Brain microvascular endothelial cell (primary cell): Measurements from ENCODE around the gene SPATA22.
A peak's percentile ranks its signal among the peaks of the same experiment; 100 is the strongest.
"Not testable (repeated sequence)": the region's sequence is repeated elsewhere in the genome, so short reads cannot be mapped to it uniquely, and the experiment has no call there.

Experiments used
- DNase-seq: peaks from one replicate; pipeline ENCODE4 v3.0.0-alpha.2; 2020
- H3K27ac ChIP-seq: fragments of 250-450 bp; sonication (Bioruptor Pico); 2 replicates; pipeline ENCODE4 v1.5.1; 2020; ENCODE audit warnings: mild to moderate bottlenecking, moderate library complexity
- H3K27me3 ChIP-seq: fragments of 250-450 bp; sonication (Bioruptor Pico); replicated peaks from 2 replicates; pipeline ENCODE4 v1.5.1; 2020; ENCODE audit warnings: mild to moderate bottlenecking
- H3K36me3 ChIP-seq: fragments of 250-450 bp; sonication (Bioruptor Pico); replicated peaks from 2 replicates; pipeline ENCODE4 v1.5.1; 2020; ENCODE audit warnings: mild to moderate bottlenecking
- H3K4me3 ChIP-seq: 2 replicates; pipeline ENCODE4 v1.5.1; 2011; ENCODE audit warnings: low read depth, mild to moderate bottlenecking, control low read depth, low read length, moderate library complexity
- in situ Hi-C: cut with HindIII; loops from 2 replicates; pipeline ENCODE4 v1.10.0; 2017; ENCODE audit warnings: low sequenced_read_pairs, low pct_ligation_motif_present
- TF ChIP-seq, protein P1 (sequence below): IDR thresholded peaks from 2 replicates; pipeline ENCODE4 v1.5.1; 2011; ENCODE audit warnings: low read depth, mild to moderate bottlenecking, moderate library complexity, low read length, control low read depth, inconsistent platforms; ENCODE audit errors: missing control alignments

The SPATA22 gene, protein sequence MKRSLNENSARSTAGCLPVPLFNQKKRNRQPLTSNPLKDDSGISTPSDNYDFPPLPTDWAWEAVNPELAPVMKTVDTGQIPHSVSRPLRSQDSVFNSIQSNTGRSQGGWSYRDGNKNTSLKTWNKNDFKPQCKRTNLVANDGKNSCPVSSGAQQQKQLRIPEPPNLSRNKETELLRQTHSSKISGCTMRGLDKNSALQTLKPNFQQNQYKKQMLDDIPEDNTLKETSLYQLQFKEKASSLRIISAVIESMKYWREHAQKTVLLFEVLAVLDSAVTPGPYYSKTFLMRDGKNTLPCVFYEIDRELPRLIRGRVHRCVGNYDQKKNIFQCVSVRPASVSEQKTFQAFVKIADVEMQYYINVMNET

DNA sequence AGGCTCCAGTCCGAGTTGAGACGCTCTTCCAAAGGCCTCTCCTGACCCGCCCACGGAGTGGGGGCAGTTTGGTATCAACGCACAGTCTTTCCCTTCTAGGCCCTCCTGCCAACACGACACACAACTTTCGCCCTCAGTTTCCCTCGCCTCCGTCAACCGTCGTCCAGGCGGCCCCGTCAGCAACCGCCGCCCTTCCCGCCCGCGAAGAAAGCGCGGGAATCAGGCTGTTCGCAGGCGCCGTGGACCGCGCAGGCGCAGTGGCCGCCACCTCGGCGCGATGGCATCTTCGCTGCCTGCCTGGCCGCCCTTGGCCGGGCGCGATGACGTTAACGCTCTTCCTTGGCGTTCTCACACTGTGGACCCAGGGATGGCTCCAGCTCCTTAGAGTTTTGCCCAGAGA is at the start of gene SPATA22:
TSS of gene SPATA22 (minus strand) at position 221 of the 400 bp plus-strand sequence. CDS start 2,494 bp downstream, outside the sequence.
- Histone ChIP-seq H3K27ac (no peak within 1 kb of the TSS), H3K27me3 (no peaks in the 10 kb centered on the region), H3K36me3 (no peaks in the 10 kb centered on the region), H3K4me3 (no peak within 1 kb of the TSS)
- TF ChIP-seq, protein P1, sequence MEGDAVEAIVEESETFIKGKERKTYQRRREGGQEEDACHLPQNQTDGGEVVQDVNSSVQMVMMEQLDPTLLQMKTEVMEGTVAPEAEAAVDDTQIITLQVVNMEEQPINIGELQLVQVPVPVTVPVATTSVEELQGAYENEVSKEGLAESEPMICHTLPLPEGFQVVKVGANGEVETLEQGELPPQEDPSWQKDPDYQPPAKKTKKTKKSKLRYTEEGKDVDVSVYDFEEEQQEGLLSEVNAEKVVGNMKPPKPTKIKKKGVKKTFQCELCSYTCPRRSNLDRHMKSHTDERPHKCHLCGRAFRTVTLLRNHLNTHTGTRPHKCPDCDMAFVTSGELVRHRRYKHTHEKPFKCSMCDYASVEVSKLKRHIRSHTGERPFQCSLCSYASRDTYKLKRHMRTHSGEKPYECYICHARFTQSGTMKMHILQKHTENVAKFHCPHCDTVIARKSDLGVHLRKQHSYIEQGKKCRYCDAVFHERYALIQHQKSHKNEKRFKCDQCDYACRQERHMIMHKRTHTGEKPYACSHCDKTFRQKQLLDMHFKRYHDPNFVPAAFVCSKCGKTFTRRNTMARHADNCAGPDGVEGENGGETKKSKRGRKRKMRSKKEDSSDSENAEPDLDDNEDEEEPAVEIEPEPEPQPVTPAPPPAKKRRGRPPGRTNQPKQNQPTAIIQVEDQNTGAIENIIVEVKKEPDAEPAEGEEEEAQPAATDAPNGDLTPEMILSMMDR: no peak
- no peak for DNase-seq
- in situ Hi-C loops: no loop called here

DNA sequence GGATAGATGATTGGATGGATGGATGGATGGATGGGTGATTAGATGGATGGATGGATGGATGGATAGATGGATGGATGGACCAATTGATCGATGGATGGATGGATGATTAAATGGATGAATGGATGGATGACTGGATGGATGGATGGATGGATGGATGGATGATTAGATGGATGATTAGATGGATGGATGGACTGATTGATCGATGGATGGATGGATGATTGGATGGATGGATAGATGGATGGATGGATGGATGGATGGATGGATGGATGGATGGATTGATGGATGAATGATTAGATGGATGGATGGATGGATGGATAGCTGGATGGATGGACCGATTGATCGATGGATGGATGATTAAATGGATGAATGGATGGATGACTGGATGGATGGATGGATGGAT is 47.9 kb upstream of the SPATA22 start:
- H3K27ac ChIP-seq, H3K4me3 ChIP-seq, DNase-seq, H3K36me3 ChIP-seq, H3K27me3 ChIP-seq, in situ Hi-C loops: not testable (repeated sequence)

DNA sequence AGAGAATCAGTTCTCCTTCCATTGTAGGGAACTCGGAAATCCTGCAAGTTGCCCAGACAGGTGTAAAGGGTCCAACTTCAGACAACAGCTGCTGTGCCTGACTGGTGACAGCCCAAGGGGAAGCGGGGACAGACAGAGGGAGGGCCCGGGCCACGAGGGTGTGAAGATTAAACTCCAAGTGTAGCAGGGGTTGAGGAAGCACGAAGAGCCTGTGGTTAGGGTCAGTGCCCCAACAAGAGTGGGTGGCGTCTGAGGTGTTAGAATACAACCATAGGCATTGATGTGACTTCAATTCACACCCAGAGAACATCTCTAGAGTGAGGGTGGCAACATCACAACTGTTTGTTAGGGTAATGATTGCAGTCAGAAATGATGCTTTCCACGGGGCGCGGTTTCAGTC is 43.3 kb upstream of the SPATA22 start:
- H3K4me3 ChIP-seq: no peak overlapping the region
- in situ Hi-C loops: no loop called here
- TF ChIP-seq, protein P1: no peak
- no peak for DNase-seq
- no peak overlapping the region for H3K27ac ChIP-seq
- H3K36me3 ChIP-seq: no peaks in the 10 kb centered on the region
- H3K27me3 ChIP-seq: no peaks in the 10 kb centered on the region

DNA sequence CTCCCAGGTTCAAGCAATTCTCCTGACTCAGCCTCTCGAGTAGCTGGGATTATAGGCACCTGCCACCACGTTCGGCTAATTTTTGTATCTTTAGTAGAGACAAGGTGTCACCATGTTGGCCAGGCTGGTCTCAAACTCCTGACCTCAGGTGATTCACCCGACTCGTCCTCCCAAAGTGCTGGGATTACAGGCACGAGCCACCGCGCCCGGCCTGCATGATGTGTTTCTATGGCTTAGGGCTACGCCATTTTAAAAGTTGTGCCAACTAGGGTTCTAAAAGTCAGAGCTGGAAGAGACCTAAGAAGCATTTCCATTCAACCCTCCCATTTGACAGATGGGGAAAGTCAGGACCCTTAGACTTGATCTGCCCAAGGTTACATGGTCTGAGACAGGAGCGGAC is 42.5 kb upstream of the SPATA22 start:
- H3K27me3 ChIP-seq, DNase-seq, in situ Hi-C loops, H3K27ac ChIP-seq, H3K4me3 ChIP-seq, H3K36me3 ChIP-seq: not testable (repeated sequence)

DNA sequence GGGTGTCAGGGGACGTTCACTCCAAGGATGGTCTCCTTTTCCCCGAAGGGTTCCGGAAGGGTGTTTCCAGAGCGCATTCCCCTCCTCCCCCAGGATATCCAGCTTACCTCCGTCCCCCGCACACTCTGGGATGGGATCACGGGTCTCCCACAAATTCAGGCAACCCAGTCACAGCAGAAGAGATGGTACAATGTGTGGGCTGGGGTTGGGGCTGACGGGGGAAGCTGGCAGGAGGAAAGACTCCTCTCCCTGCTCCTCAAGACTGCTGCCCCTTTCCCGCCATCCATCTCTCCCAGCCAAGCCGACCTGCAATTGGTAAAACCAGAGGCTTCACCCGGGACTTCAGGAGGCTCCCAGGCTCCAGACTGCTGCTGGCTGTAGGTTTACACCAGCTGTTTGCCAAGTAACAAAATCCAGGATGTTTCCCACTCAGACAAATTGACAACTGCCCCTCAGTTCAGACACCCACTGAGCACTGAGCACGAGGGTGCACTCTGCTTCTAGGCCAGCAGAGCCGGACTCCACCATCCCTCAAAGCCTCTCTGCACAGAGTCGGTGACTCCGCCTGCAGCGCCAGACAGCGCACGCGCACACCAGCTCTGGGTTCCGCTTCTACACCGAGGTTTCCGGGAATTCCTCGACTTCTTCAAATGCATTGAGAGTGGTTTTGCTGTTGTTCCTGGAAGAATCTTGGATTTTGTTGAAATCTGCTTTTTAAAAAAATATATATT is 41.9 kb upstream of the SPATA22 start:
- Histone ChIP-seq H3K27me3 (no peaks in the 10 kb centered on the region), H3K27ac (no peak overlapping the region), H3K36me3 (no peaks in the 10 kb centered on the region), H3K4me3 (peak overlapping the region; percentile 2)
- no peak for DNase-seq
- in situ Hi-C loops: no loop called here
- TF ChIP-seq, protein P1: no peak

DNA sequence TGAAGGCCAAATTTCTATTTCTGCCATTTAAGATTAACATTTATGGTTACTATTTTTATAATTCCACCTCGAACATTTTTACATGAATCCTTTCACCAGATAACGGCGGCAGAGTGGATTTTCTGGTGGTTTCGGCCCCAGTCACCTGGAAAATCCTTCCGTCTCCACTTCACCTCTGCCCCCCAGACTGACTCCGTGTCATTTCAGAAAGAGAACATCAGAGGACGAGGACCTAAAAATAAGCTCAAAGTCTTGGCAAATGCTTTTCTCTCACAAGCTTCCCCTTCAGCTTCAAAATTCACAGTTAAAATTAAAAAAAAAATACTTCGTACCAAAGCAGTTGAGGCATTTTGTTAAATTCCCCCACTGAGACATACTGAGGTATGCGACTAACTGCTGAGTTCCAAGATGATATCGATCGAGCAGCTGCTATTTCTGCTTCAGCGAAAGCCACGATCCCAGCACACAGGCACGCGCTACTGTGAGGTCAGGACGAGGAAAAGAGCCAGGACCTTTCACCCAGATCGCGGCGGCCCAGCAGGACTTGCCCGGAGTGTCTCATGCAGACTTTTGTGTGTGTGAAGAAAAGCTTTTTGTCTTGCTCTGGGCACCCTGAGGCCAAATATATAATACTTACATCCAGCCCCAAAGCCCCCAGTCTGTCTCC is 41.0 kb upstream of the SPATA22 start:
- no peaks in the 10 kb centered on the region for H3K27me3 ChIP-seq
- TF ChIP-seq, protein P1: no peak
- in situ Hi-C loops: no loop called here
- no peaks in the 10 kb centered on the region for H3K36me3 ChIP-seq
- H3K27ac ChIP-seq: no peak overlapping the region
- peak overlapping the region; percentile 2 for H3K4me3 ChIP-seq
- peak; percentile 31 for DNase-seq
